GM12864 (cell line): ENCODE data around the gene CHCHD6.

Experiments used
- DNase-seq: peaks from one replicate; pipeline ENCODE4 v3.0.0-alpha.2; 2011; ENCODE audit warnings: low read depth
- H3K4me3 ChIP-seq: 2 replicates; pipeline ENCODE4 v1.5.1; 2011; ENCODE audit warnings: mild to moderate bottlenecking, low read depth, low read length, control low read depth
- TF ChIP-seq, protein P1 (sequence below): IDR thresholded peaks from 2 replicates; pipeline ENCODE4 v1.5.1; 2011; ENCODE audit warnings: low read depth, mild to moderate bottlenecking, moderate library complexity, low read length, control low read depth, inconsistent platforms; ENCODE audit errors: missing control alignments

CHCHD6 gene

DNA sequence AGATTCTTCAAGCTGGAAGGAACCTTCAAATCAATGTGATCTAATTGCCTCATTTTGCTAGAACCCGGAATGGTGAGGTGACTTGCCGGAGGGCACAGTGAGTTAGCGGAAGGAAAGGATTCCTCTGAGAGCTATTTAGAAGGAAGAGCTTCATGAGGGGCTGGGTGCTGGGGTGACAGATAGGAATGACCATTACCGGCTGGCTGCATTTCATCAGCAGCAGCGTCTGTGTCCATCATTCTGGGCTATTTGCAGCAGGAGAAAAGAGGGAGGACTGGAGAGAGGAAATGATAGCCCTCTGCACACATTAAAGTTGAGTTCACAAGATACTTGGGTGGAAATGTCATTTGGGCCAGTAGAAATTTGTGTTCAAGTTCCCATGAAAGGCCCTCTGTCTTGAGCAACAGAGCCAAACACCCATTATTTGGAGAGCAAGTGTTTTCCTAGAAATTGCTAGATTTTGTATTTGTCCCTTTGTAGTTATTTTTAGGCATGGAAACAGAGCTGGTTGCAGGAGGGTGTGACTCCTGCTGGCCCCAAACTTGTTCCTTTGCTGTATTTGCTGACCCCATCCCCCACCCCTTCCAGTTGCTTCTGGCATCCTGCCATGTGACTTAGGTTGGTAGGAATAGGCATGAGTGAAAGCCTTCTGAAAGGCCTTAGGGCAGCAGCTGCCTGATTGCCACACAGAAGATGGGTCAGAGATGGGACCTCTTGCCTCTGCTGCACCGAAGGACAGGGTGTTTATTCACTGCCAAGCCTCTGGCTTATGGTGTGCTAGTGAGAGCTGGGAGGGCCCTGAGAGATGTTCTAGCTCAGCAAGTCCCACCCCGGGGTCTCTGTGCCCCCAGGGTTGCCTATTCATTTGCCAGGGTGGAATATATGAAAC is 191.4 kb downstream of the CHCHD6 start:
- DNase-seq: no peak
- TF ChIP-seq, protein P1, sequence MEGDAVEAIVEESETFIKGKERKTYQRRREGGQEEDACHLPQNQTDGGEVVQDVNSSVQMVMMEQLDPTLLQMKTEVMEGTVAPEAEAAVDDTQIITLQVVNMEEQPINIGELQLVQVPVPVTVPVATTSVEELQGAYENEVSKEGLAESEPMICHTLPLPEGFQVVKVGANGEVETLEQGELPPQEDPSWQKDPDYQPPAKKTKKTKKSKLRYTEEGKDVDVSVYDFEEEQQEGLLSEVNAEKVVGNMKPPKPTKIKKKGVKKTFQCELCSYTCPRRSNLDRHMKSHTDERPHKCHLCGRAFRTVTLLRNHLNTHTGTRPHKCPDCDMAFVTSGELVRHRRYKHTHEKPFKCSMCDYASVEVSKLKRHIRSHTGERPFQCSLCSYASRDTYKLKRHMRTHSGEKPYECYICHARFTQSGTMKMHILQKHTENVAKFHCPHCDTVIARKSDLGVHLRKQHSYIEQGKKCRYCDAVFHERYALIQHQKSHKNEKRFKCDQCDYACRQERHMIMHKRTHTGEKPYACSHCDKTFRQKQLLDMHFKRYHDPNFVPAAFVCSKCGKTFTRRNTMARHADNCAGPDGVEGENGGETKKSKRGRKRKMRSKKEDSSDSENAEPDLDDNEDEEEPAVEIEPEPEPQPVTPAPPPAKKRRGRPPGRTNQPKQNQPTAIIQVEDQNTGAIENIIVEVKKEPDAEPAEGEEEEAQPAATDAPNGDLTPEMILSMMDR: no peak
- H3K4me3 ChIP-seq: no peak overlapping the region

DNA sequence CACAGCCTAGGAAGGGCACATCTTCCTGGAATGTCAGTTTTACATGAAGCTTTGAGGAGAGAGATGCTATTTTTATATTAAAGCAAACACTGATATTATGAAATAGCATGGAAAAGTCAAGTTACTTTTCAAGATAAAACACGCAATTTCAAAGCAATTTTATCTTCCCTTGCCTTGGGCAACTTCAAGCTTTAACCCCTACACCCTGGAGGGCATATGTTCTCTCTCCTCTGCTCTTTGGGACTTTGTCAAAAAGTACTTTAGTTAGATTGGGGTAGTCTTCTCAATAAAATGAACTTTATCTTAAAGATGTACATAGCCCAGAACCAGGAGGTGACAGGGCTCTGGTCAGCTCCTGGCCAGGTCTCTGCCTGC is 192.0 kb downstream of the CHCHD6 start:
- TF ChIP-seq, protein P1: no peak

DNA sequence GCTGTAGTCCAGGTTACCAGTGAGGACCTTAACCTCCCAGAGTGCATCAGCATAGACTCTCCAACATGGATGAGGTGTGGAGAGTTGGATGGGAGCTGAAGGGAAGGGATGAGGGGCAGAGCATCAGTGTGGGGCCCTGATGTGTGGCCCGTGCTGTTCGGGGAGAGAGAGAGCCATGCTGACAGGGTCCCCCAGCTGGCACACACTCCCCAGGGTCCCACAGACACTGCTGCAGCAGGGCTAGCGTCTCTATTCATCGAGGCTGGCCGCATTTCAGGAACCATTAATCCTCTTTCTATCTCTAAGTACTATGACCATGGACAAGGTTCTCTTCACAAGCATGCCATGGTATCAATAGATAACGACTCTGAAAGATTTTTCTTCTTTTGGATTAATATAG is 192.9 kb downstream of the CHCHD6 start:
- H3K4me3 ChIP-seq: no peak overlapping the region
- no peak for DNase-seq
- TF ChIP-seq, protein P1: no peak

More for the DNA sequence above, 192.0 kb downstream of the CHCHD6 start:
- H3K4me3 ChIP-seq: no peak overlapping the region
- no peak for DNase-seq

DNA sequence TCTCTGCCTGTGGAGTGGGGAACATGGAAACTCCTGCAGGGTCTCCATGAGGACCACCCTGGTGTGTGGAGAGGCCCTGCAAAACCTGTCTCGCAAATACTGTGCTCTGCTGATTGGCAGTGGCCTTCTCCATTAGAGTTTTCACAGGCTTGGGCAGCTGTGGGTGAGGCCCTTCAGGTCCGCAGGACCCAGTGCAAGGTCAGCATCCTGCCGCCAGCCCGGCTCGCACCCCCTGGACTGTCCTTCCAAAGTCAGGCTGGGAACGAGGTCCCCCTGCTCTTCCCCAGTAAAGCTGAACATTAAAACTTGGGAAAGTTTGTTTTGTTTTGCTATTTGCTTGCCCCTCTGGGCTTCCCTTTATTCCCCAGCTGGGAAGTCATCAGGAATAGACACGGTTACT is 193.9 kb downstream of the CHCHD6 start:
- TF ChIP-seq, protein P1: no peak
- no peak overlapping the region for H3K4me3 ChIP-seq
- DNase-seq: no peak

GRCh38 chr3:126900859-126901540 is 197.0 kb downstream of the CHCHD6 start:
- no peak for DNase-seq
- H3K4me3 ChIP-seq: no peak overlapping the region
- TF ChIP-seq, protein P1: no peak

DNA sequence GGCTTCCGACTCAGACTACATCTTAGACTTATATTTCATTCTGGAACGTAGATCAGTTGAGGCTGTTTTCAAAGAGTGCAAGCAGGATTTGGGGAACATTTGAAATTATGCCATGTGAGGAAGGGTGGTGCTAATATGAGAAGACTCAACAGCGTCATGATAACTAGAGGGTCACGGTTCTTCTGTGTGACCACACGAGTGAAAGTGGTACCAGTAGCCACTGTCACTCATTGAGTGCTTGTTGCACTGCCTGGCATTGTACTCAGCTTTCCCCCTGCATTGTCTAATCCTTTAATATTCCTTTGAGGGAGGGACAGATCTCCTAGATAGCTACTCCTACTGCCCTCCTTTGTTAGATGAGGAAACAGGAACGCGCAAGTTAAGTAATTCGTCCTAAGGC is 197.6 kb downstream of the CHCHD6 start:
- no peak overlapping the region for H3K4me3 ChIP-seq
- DNase-seq: no peak
- TF ChIP-seq, protein P1: no peak
